C4-2B (cell line): ENCODE results near the gene CA7.

Experiments
- CTCF ChIP-seq: fragments of 450-650 bp; conservative IDR thresholded peaks from 2 replicates; pipeline ENCODE4 v1.5.1; 2017; ENCODE audit warnings: mild to moderate bottlenecking
- ZFX ChIP-seq: fragments of 450-650 bp; IDR thresholded peaks from 2 replicates; pipeline ENCODE4 v1.6.1; 2017

- TF ChIP-seq CTCF (no peak), ZFX (no peak)
Measured at GRCh38 chr16:66844342-66845079, at the start of gene CA7.
